Testis (tissue), 3 donors: ENCODE results near the gene TSEN2. TPM values are rescaled to one million over a fixed set of nuclear protein-coding genes. Genes with fewer than 3 reads are reported as not detected.

Source experiments
- DNase-seq: peaks from one replicate; pipeline ENCODE4 v3.0.0-alpha.2; 2019
- H3K27ac ChIP-seq, 2 donors: fragments of 200-600 bp; sonication (generic); one replicate each; pipeline ENCODE4 v1.5.1; 2019
- H3K27me3 ChIP-seq: fragments of 200-600 bp; sonication (generic); one replicate; pipeline ENCODE4 v1.5.1; 2019
- H3K36me3 ChIP-seq: fragments of 200-600 bp; sonication (generic); one replicate; pipeline ENCODE4 v1.5.1; 2017; ENCODE audit warnings: low read depth; ENCODE audit errors: missing control alignments
- H3K4me1 ChIP-seq: fragments of 200-600 bp; sonication (generic); one replicate; pipeline ENCODE4 v1.5.1; 2019
- H3K4me3 ChIP-seq, 2 donors: fragments of 200-600 bp; sonication (generic); one replicate each; pipeline ENCODE4 v1.5.1; 2017 to 2019
- H3K9me3 ChIP-seq: fragments of 200-600 bp; sonication (generic); one replicate; pipeline ENCODE4 v1.5.1; 2017
- POLR2A ChIP-seq: fragments of 450-650 bp; IDR thresholded peaks from one replicate; pipeline ENCODE4 v1.6.1; 2017; ENCODE audit warnings: antibody characterized with exemption, mild to moderate bottlenecking, moderate library complexity
- WGBS, 2 donors: methylation state at CpG; one replicate each; pipeline ENCODE4 v1.1.5; 2018; 5-methylcytosine and 5-hydroxymethylcytosine counted together
- intact Hi-C: fragments of 100-400 bp; cut with DNase I; formaldehyde crosslinking; loops from one replicate; pipeline ENCODE4 v1.15.1; 2023; ENCODE audit warnings: low total_unique reads
- polyA plus RNA-seq: library from polyadenylated mRNA; stranded (reverse); fragments of 350-450 nt; fragmentation: Illumina TruSeq; extraction: RNeasy Lipid Tissue Mini Kit (QIAGEN cat#74804); gene quantifications from one replicate; pipeline ENCODE4 v1.2.3, GENCODE V29; 2014; ENCODE audit warnings: low read depth, low replicate concordance; ENCODE audit not compliant: insufficient read depth
- total RNA-seq, 2 donors: library from RNA; depleted of rRNA; stranded (reverse); fragments of >200 nt; gene quantifications; one replicate each; pipeline ENCODE4 v1.2.3, GENCODE V29; 2016
- TF ChIP-seq, protein P1 (sequence below), 3 experiments: fragments of 450-650 bp in 2 of 3; fragments of 200-600 bp in 1 of 3; sonication (generic) in 1 of 3; IDR thresholded peaks; one replicate each; pipeline ENCODE4 v1.5.1; 2016 to 2019; ENCODE audit warnings: antibody characterized with exemption in 3 of 3, mild to moderate bottlenecking in 2 of 3, moderate library complexity in 1 of 3

The TSEN2 gene
- total and polyA plus RNA-seq, 3 donors from 2014 or later = 17.0 to 26.8 (median 25.3) TPM

DNA sequence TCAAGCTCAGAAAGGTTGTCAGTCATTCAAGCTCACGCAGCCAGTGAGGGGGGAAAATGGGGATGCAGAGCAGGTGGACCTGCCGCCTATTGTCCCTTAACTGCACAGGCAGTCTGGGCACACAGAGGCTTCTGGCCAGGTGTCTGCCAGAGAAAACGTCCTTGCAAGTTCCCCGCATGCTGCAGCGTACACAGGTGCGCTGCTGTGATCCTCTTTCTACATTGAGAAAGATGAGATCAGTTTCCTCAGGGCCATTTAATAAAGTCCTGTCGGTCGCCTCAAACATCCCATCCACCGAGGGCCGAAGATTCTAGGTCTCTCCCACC, 445 bp upstream of the TSEN2 start:
- peak overlapping the region; percentile 73 to 89 for H3K4me3 ChIP-seq
- H3K36me3 ChIP-seq = no peaks in the 10 kb centered on the region
- intact Hi-C loops = no loop called here
- DNase-seq = no peak
- H3K4me1 ChIP-seq = peaks cover 16% of the 10 kb centered on the region
- H3K9me3 ChIP-seq = no peaks in the 10 kb centered on the region
- WGBS, 2 donors = 1% methylated on average over 10 of the region's 10 CpGs
- H3K27ac ChIP-seq = peak overlapping the region in 1 of 2 donors; percentile 53
- no peaks in the 10 kb centered on the region for H3K27me3 ChIP-seq
- TF ChIP-seq POLR2A = no peak
- TF ChIP-seq, protein P1, sequence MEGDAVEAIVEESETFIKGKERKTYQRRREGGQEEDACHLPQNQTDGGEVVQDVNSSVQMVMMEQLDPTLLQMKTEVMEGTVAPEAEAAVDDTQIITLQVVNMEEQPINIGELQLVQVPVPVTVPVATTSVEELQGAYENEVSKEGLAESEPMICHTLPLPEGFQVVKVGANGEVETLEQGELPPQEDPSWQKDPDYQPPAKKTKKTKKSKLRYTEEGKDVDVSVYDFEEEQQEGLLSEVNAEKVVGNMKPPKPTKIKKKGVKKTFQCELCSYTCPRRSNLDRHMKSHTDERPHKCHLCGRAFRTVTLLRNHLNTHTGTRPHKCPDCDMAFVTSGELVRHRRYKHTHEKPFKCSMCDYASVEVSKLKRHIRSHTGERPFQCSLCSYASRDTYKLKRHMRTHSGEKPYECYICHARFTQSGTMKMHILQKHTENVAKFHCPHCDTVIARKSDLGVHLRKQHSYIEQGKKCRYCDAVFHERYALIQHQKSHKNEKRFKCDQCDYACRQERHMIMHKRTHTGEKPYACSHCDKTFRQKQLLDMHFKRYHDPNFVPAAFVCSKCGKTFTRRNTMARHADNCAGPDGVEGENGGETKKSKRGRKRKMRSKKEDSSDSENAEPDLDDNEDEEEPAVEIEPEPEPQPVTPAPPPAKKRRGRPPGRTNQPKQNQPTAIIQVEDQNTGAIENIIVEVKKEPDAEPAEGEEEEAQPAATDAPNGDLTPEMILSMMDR (IDR thresholded peaks at IDR 0.05) = no peak

DNA sequence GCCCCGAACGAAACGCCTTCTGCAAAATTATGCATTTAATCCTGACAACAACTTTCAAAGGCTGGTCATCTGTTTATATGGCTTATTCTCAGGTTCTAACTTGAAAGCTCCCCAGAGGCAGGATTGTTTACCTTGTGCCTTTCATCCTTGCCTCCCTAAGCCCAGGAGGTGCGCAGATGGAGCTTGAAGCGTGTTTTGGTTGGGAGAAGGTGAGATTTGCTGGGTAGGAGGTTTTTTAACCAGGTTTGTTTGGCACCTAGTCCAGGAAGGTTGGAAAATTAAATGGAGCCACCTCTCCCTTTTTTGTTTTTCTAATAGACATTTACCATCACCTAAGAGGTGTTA, 675 bp downstream of the TSEN2 start:
- no peaks in the 10 kb centered on the region for H3K36me3 ChIP-seq
- no peaks in the 10 kb centered on the region for H3K27me3 ChIP-seq
- no peaks in the 10 kb centered on the region for H3K9me3 ChIP-seq
- TF ChIP-seq, protein P1 (IDR thresholded peaks at IDR 0.05) = no peak
- TF ChIP-seq POLR2A = no peak
- H3K27ac ChIP-seq = no peak overlapping the region
- H3K4me3 ChIP-seq = peak overlapping the region; percentile 73 to 89
- intact Hi-C loops = no loop called here
- peaks cover 16% of the 10 kb centered on the region for H3K4me1 ChIP-seq
- no peak for DNase-seq
- WGBS, 2 donors = 0 to 1% methylated on average over 2 to 5 of the region's 5 CpGs

- H3K36me3 ChIP-seq = no peaks in the 10 kb centered on the region
- no peaks in the 10 kb centered on the region for H3K9me3 ChIP-seq
- TF ChIP-seq, protein P1 (IDR thresholded peaks at IDR 0.05) = no peak
- TF ChIP-seq POLR2A = no peak
- peaks cover 16% of the 10 kb centered on the region for H3K4me1 ChIP-seq
- 66 to 73% methylated on average over 4 of the region's 4 CpGs for WGBS, 2 donors
- no peak overlapping the region for H3K27ac ChIP-seq
- no peak for DNase-seq
- intact Hi-C loops = no loop called here
- H3K4me3 ChIP-seq = no peak overlapping the region
- H3K27me3 ChIP-seq = no peaks in the 10 kb centered on the region
These were observed 1.7 kb downstream of the TSEN2 start for GRCh38 chr3:12486001-12486400.

- intact Hi-C loops = no loop called here
- H3K36me3 ChIP-seq = no peaks in the 10 kb centered on the region
- no peak for DNase-seq
- no peak overlapping the region for H3K4me3 ChIP-seq
- 74 to 77% methylated on average over 5 of the region's 5 CpGs for WGBS, 2 donors
- no peaks in the 10 kb centered on the region for H3K9me3 ChIP-seq
- no peaks in the 10 kb centered on the region for H3K27me3 ChIP-seq
- TF ChIP-seq, protein P1 (IDR thresholded peaks at IDR 0.05) = no peak
- TF ChIP-seq POLR2A = no peak
- H3K4me1 ChIP-seq = peaks cover 16% of the 10 kb centered on the region
- no peak overlapping the region for H3K27ac ChIP-seq
These were observed 2.6 kb downstream of the TSEN2 start for GRCh38 chr3:12486916-12487315.

DNA sequence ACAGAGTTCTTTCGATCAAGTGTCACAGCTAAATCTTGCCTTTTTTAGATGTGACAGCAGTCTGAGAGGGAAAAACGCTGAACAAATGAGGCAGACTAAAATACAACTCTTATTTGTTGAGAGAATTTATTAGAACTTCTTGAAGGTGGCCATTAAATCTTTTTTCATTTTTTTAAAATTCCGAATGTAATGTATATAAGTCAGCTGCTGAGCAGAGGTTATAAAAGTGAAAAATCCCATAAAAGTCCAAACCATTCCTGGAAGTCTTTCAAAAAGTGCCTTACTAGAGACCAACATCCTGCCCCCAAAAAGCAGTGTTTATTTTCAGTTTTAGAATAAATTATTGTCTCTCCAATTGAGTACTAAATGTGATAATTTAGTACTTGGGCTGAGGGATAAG, 3.1 kb downstream of the TSEN2 start:
- H3K4me3 ChIP-seq = no peak overlapping the region
- TF ChIP-seq POLR2A = no peak
- TF ChIP-seq, protein P1 (IDR thresholded peaks at IDR 0.05) = no peak
- no peaks in the 10 kb centered on the region for H3K9me3 ChIP-seq
- 85 to 87% methylated on average over 3 of the region's 3 CpGs for WGBS, 2 donors
- no peaks in the 10 kb centered on the region for H3K27me3 ChIP-seq
- no peaks in the 10 kb centered on the region for H3K36me3 ChIP-seq
- no peak overlapping the region for H3K27ac ChIP-seq
- H3K4me1 ChIP-seq = peaks cover 16% of the 10 kb centered on the region
- no peak for DNase-seq
- intact Hi-C loops = no loop called here
